ENCODE results near the gene TBC1D20. TPM values are rescaled to one million over a fixed set of nuclear protein-coding genes. Genes with fewer than 3 reads are reported as not detected.

The TBC1D20 gene
- total and polyA plus RNA-seq, 7 experiments from 2014 or later: 19.9 to 45.7 (median 26.6) TPM

- Histone ChIP-seq H3K27me3 (ENCODE audit: control insufficient read depth in 2 of 2, insufficient read depth in 2 of 2, low read length in 2 of 2) (no peaks in the 10 kb centered on the region), H3K9me3 (ENCODE audit: control insufficient read depth in 2 of 3, low read length in 3 of 3) (no peaks in the 10 kb centered on the region), H3K4me3 (ENCODE audit: low read length) (no peak overlapping the region), H3K27ac (ENCODE audit: low read depth, low read length) (no peak overlapping the region), H3K36me3 (ENCODE audit: control insufficient read depth in 2 of 3, insufficient read depth in 3 of 3, low read length in 3 of 3) (peaks cover 8 to 70% (median 10%) of the 10 kb centered on the region in 3 experiments), H3K4me1 (ENCODE audit: control insufficient read depth in 2 of 2, insufficient read depth in 2 of 2, low read length in 2 of 2) (no peaks in the 10 kb centered on the region)
- Mint-ChIP-seq H3K4me1 (peaks cover 16 to 33% (median 31%) of the 10 kb centered on the region in 7 donors), H3K27me3 (no peaks in the 10 kb centered on the region), H3K36me3 (peaks cover 4 to 39% (median 19%) of the 10 kb centered on the region in 5 donors), H3K27ac (no peak overlapping the region), H3K4me3 (no peak overlapping the region), H3K9me3 (no peaks in the 10 kb centered on the region)
- CTCF ChIA-PET: no interaction called here
- no peak for DNase-seq
- no peak for ATAC-seq
- POLR2A ChIA-PET: no interaction called here
- intact Hi-C loops (cut with micrococcal nuclease): no loop called here
Measured at GRCh38 chr20:418858-419365, 43.4 kb downstream of the TBC1D20 start.

GRCh38 chr20:417801-418342 is 44.5 kb downstream of the TBC1D20 start:
- ChIA-PET POLR2A (no interaction called here), CTCF (no interaction called here)
- Histone ChIP-seq H3K36me3 (ENCODE audit: control insufficient read depth in 2 of 3, insufficient read depth in 3 of 3, low read length in 3 of 3) (peaks cover 8 to 61% (median 10%) of the 10 kb centered on the region in 3 experiments), H3K27me3 (ENCODE audit: control insufficient read depth in 2 of 2, insufficient read depth in 2 of 2, low read length in 2 of 2) (no peaks in the 10 kb centered on the region), H3K9me3 (ENCODE audit: control insufficient read depth in 2 of 3, low read length in 3 of 3) (no peaks in the 10 kb centered on the region), H3K4me1 (ENCODE audit: control insufficient read depth in 2 of 2, insufficient read depth in 2 of 2, low read length in 2 of 2) (no peaks in the 10 kb centered on the region), H3K27ac (ENCODE audit: low read depth, low read length) (no peak overlapping the region), H3K4me3 (ENCODE audit: low read length) (no peak overlapping the region)
- intact Hi-C loops (cut with micrococcal nuclease): no loop called here
- DNase-seq (no peak), ATAC-seq (no peak)
- H3K27ac Mint-ChIP-seq: no peak overlapping the region
- H3K4me3 Mint-ChIP-seq: no peak overlapping the region
- H3K27me3 Mint-ChIP-seq: no peaks in the 10 kb centered on the region
- H3K9me3 Mint-ChIP-seq: no peaks in the 10 kb centered on the region
- peaks cover 17 to 43% (median 33%) of the 10 kb centered on the region in 7 donors for H3K4me1 Mint-ChIP-seq
- peaks cover 4 to 43% (median 26%) of the 10 kb centered on the region in 5 donors for H3K36me3 Mint-ChIP-seq

- ATAC-seq (no peak), DNase-seq (no peak)
- ChIA-PET CTCF (no interaction called here), POLR2A (no interaction called here)
- H3K4me1 Mint-ChIP-seq: peaks cover 19 to 48% (median 38%) of the 10 kb centered on the region in 7 donors
- peaks cover 4 to 45% (median 30%) of the 10 kb centered on the region in 5 donors for H3K36me3 Mint-ChIP-seq
- H3K9me3 Mint-ChIP-seq: peaks cover 0 to 2% (median 0%) of the 10 kb centered on the region in 11 donors
- H3K27me3 Mint-ChIP-seq: no peaks in the 10 kb centered on the region
- intact Hi-C loops (cut with micrococcal nuclease): no loop called here
- no peak overlapping the region for H3K27ac ChIP-seq (ENCODE audit: low read depth, low read length)
- H3K4me3 ChIP-seq (ENCODE audit: low read length): no peak overlapping the region
- H3K4me1 ChIP-seq (ENCODE audit: control insufficient read depth in 2 of 2, insufficient read depth in 2 of 2, low read length in 2 of 2): no peaks in the 10 kb centered on the region
- peak overlapping the region in 3 of 9 donors; percentile 5 to 39 (median 24) for H3K27ac Mint-ChIP-seq
- H3K4me3 Mint-ChIP-seq: no peak overlapping the region
- H3K9me3 ChIP-seq (ENCODE audit: control insufficient read depth in 2 of 3, low read length in 3 of 3): no peaks in the 10 kb centered on the region
- peaks cover 8 to 54% (median 10%) of the 10 kb centered on the region in 3 experiments for H3K36me3 ChIP-seq (ENCODE audit: control insufficient read depth in 2 of 3, insufficient read depth in 3 of 3, low read length in 3 of 3)
- H3K27me3 ChIP-seq (ENCODE audit: control insufficient read depth in 2 of 2, insufficient read depth in 2 of 2, low read length in 2 of 2): no peaks in the 10 kb centered on the region
Measured at GRCh38 chr20:416950-417800, 45.2 kb downstream of the TBC1D20 start.

- Histone ChIP-seq H3K36me3 (ENCODE audit: control insufficient read depth in 2 of 3, insufficient read depth in 3 of 3, low read length in 3 of 3) (peaks cover 0 to 53% (median 10%) of the 10 kb centered on the region in 3 experiments), H3K9me3 (ENCODE audit: control insufficient read depth in 2 of 3, low read length in 3 of 3) (no peaks in the 10 kb centered on the region), H3K27me3 (ENCODE audit: control insufficient read depth in 2 of 2, insufficient read depth in 2 of 2, low read length in 2 of 2) (no peaks in the 10 kb centered on the region), H3K27ac (ENCODE audit: low read depth, low read length) (no peak overlapping the region), H3K4me3 (ENCODE audit: low read length) (no peak overlapping the region), H3K4me1 (ENCODE audit: control insufficient read depth in 2 of 2, insufficient read depth in 2 of 2, low read length in 2 of 2) (no peaks in the 10 kb centered on the region)
- no peak for DNase-seq
- POLR2A ChIA-PET: interaction anchor here (0.6 kb wide), 1 partner anchor 36 kb away, joined by 3 read pairs; no protein-coding TSS in a partner anchor
- peaks cover 18 to 59% (median 44%) of the 10 kb centered on the region in 7 donors for H3K4me1 Mint-ChIP-seq
- H3K9me3 Mint-ChIP-seq: peaks cover 0 to 8% (median 0%) of the 10 kb centered on the region in 11 donors
- no peak overlapping the region for H3K4me3 Mint-ChIP-seq
- H3K36me3 Mint-ChIP-seq: peaks cover 7 to 48% (median 33%) of the 10 kb centered on the region in 5 donors
- CTCF ChIA-PET: no interaction called here
- peak overlapping the region in 1 of 9 donors; percentile 31 for H3K27ac Mint-ChIP-seq
- H3K27me3 Mint-ChIP-seq: no peaks in the 10 kb centered on the region
- ATAC-seq: no peak
- intact Hi-C loops (cut with micrococcal nuclease): no loop called here
Measured at GRCh38 chr20:415820-416322, 46.5 kb downstream of the TBC1D20 start.

- Mint-ChIP-seq H3K4me1 (peaks cover 33 to 76% (median 61%) of the 10 kb centered on the region in 7 donors), H3K27ac (no peak overlapping the region), H3K4me3 (no peak overlapping the region), H3K9me3 (peaks cover 0 to 8% (median 0%) of the 10 kb centered on the region in 11 donors), H3K27me3 (no peaks in the 10 kb centered on the region), H3K36me3 (peaks cover 8 to 49% (median 42%) of the 10 kb centered on the region in 5 donors)
- Histone ChIP-seq H3K36me3 (ENCODE audit: control insufficient read depth in 2 of 3, insufficient read depth in 3 of 3, low read length in 3 of 3) (peaks cover 3 to 48% (median 4%) of the 10 kb centered on the region in 3 experiments), H3K9me3 (ENCODE audit: control insufficient read depth in 2 of 3, low read length in 3 of 3) (no peaks in the 10 kb centered on the region), H3K4me1 (ENCODE audit: control insufficient read depth in 2 of 2, insufficient read depth in 2 of 2, low read length in 2 of 2) (peaks cover 11 to 15% of the 10 kb centered on the region in 2 donors), H3K27ac (ENCODE audit: low read depth, low read length) (no peak overlapping the region), H3K4me3 (ENCODE audit: low read length) (no peak overlapping the region), H3K27me3 (ENCODE audit: control insufficient read depth in 2 of 2, insufficient read depth in 2 of 2, low read length in 2 of 2) (no peaks in the 10 kb centered on the region)
- intact Hi-C loops (cut with micrococcal nuclease): no loop called here
- ChIA-PET CTCF (no interaction called here), POLR2A (interaction anchor here (0.6 to 1.2 kb wide), 2 partner anchors 8 to 22 kb away, joined by 3 to 6 read pairs; no protein-coding TSS in a partner anchor)
- ATAC-seq (no peak), DNase-seq (no peak)
Measured at GRCh38 chr20:414161-414560, 48.2 kb downstream of the TBC1D20 start.

GRCh38 chr20:412081-412480 is 50.3 kb downstream of the TBC1D20 start:
- ATAC-seq (no peak), DNase-seq (no peak)
- ChIA-PET CTCF (no interaction called here), POLR2A (no interaction called here)
- H3K9me3 ChIP-seq (ENCODE audit: control insufficient read depth in 2 of 3, low read length in 3 of 3): no peaks in the 10 kb centered on the region
- H3K36me3 ChIP-seq (ENCODE audit: control insufficient read depth in 2 of 3, insufficient read depth in 3 of 3, low read length in 3 of 3): peaks cover 0 to 41% (median 3%) of the 10 kb centered on the region in 3 experiments
- Mint-ChIP-seq H3K4me3 (peak overlapping the region in 1 of 10 donors; percentile 17), H3K36me3 (peaks cover 7 to 47% (median 37%) of the 10 kb centered on the region in 5 donors), H3K27ac (no peak overlapping the region), H3K9me3 (peaks cover 0 to 8% (median 0%) of the 10 kb centered on the region in 11 donors), H3K27me3 (no peaks in the 10 kb centered on the region), H3K4me1 (peaks cover 39 to 79% (median 67%) of the 10 kb centered on the region in 7 donors)
- H3K27me3 ChIP-seq (ENCODE audit: control insufficient read depth in 2 of 2, insufficient read depth in 2 of 2, low read length in 2 of 2): no peaks in the 10 kb centered on the region
- H3K4me3 ChIP-seq (ENCODE audit: low read length): no peak overlapping the region
- intact Hi-C loops (cut with micrococcal nuclease): no loop called here
- H3K27ac ChIP-seq (ENCODE audit: low read depth, low read length): no peak overlapping the region
- H3K4me1 ChIP-seq (ENCODE audit: control insufficient read depth in 2 of 2, insufficient read depth in 2 of 2, low read length in 2 of 2): peaks cover 20 to 21% of the 10 kb centered on the region in 2 donors
